ENCODE results near the gene PPFIA2.

GRCh38 chr12:81370456-81370855, 388.7 kb downstream of the PPFIA2 start:
- TF ChIP-seq GATA3 (IDR thresholded peaks at IDR 0.05; ENCODE audit: low read depth, low read length) (no peak), GATA2 (IDR thresholded peaks at IDR 0.05; ENCODE audit: low read depth, low read length) (no peak)
